Esophagus (tissue), 2 donors: ENCODE data around the gene INPP5E. TPM values are rescaled to one million over a fixed set of nuclear protein-coding genes. Genes with fewer than 3 reads are reported as not detected.
"Not testable (repeated sequence)": the region's sequence is repeated elsewhere in the genome, so short reads cannot be mapped to it uniquely, and the experiment has no call there.

ENCODE experiments used
- H3K27ac ChIP-seq, 2 donors: one replicate each; pipeline ENCODE4 v1.5.1; 2013; ENCODE audit warnings: low read depth in 2 of 2, mild to moderate bottlenecking in 2 of 2, inconsistent platforms in 1 of 2, low read length in 1 of 2, moderate library complexity in 1 of 2
- H3K27me3 ChIP-seq, 2 donors: one replicate each; pipeline ENCODE4 v1.6.1; 2013; ENCODE audit warnings: low read length in 2 of 2, control low read depth in 1 of 2, mild to moderate bottlenecking in 1 of 2; ENCODE audit not compliant: insufficient read depth in 2 of 2, control insufficient read depth in 1 of 2
- H3K36me3 ChIP-seq, 2 donors: one replicate each; pipeline ENCODE4 v1.6.1; 2013; ENCODE audit warnings: low read length in 1 of 2; ENCODE audit not compliant: control insufficient read depth in 2 of 2, insufficient read depth in 2 of 2
- H3K4me1 ChIP-seq, 2 donors: one replicate each; pipeline ENCODE4 v1.6.1; 2013; ENCODE audit warnings: low read length in 1 of 2; ENCODE audit not compliant: control insufficient read depth in 2 of 2, insufficient read depth in 2 of 2
- H3K4me3 ChIP-seq, 2 donors: one replicate each; pipeline ENCODE4 v1.5.1; 2013; ENCODE audit warnings: low read length in 2 of 2, mild to moderate bottlenecking in 2 of 2, low read depth in 1 of 2, moderate library complexity in 1 of 2
- H3K9me3 ChIP-seq, 2 donors: one replicate each; pipeline ENCODE4 v1.6.1; 2013; ENCODE audit warnings: mild to moderate bottlenecking in 2 of 2, low read depth in 1 of 2, low read length in 1 of 2, moderate library complexity in 1 of 2; ENCODE audit not compliant: control insufficient read depth in 2 of 2, insufficient read depth in 1 of 2
- WGBS, 2 donors: extraction: QIAGEN DNeasy Blood & Tissue Kit; methylation state at CpG; one replicate each; pipeline ENCODE4 v1.1.7; 2013; 5-methylcytosine and 5-hydroxymethylcytosine counted together
- polyA plus RNA-seq, 2 donors: library from polyadenylated mRNA; stranded (reverse); fragments of 200-250 nt; gene quantifications; one replicate each; pipeline ENCODE4 v1.2.3, GENCODE V29; 2013
- donor health status: healthy with polysubstance abuse.
- donor health status: Bipolar disorder and iron deficiency.

The INPP5E gene
- polyA plus RNA-seq, 2 donors = 6.2 to 10.5 TPM

GRCh38 chr9:136407911-136408310 lies 31.7 kb downstream of the INPP5E start:
- 87 to 88% methylated on average over 7 of the region's 7 CpGs for WGBS, 2 donors
- Histone ChIP-seq H3K27ac (no peak overlapping the region), H3K4me1 (peaks cover 2 to 14% of the 10 kb centered on the region in 2 donors), H3K4me3 (no peak overlapping the region), H3K36me3 (peaks cover 3 to 25% of the 10 kb centered on the region in 2 donors), H3K9me3 (no peaks in the 10 kb centered on the region), H3K27me3 (no peaks in the 10 kb centered on the region)

DNA sequence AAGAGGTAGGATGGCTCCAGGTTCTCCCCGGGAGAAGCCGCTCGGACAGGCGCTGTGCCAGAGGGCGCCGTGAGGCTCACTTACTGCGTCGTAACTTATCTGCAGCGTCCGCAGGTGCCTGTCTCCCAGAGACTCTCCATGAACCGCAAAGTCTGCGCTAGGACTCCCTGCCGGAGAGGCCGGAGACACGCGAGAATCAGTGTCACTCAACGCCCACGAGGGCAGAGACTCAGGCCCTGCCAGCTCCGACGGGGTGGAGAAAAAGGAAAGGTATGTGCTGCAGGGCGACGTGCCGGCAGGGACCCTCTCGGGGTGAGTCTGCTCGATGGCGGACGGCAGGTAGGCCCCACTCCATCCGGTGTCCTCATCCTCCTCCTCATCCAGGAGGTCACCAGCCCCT lies 32.6 kb downstream of the INPP5E start:
- WGBS, 2 donors = 94 to 96% methylated on average over 26 to 28 of the region's 28 CpGs
- not testable (repeated sequence) for H3K9me3 ChIP-seq, H3K4me3 ChIP-seq, H3K27me3 ChIP-seq, H3K27ac ChIP-seq
- Histone ChIP-seq H3K4me1 (peaks cover 2 to 14% of the 10 kb centered on the region in 2 donors), H3K36me3 (peaks cover 3 to 27% of the 10 kb centered on the region in 2 donors)

GRCh38 chr9:136405904-136406303 lies 33.7 kb downstream of the INPP5E start:
- peaks cover 0 to 14% of the 10 kb centered on the region in 2 donors for H3K4me1 ChIP-seq
- peaks cover 3 to 29% of the 10 kb centered on the region in 2 donors for H3K36me3 ChIP-seq
- H3K4me3 ChIP-seq, H3K27ac ChIP-seq, H3K9me3 ChIP-seq, H3K27me3 ChIP-seq: not testable (repeated sequence)
- 86 to 87% methylated on average over 10 of the region's 10 CpGs for WGBS, 2 donors

DNA sequence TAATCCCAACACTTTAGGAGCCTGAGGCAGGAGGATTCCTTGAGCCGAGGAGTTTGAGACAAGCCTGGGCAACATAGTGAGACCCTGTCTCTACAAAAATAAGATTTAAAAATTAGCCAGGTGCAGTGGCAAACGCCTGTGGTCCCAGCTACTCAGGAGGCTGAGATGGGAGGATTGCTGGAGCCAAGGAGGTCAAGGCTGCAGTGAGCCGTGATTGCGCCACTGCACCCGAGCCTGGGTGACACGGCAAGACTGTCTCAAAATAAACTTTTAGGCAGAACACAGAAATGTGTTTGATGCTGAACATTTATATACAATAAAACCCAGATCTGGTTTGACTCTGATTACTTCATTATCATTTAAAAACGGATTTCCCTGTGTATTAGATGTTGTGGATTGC lies 34.2 kb downstream of the INPP5E start:
- Histone ChIP-seq H3K27me3 (no peaks in the 10 kb centered on the region), H3K4me1 (peaks cover 0 to 14% of the 10 kb centered on the region in 2 donors), H3K27ac (no peak overlapping the region), H3K4me3 (no peak overlapping the region), H3K9me3 (no peaks in the 10 kb centered on the region), H3K36me3 (peaks cover 3 to 29% of the 10 kb centered on the region in 2 donors)
- 54 to 63% methylated on average over 7 of the region's 7 CpGs for WGBS, 2 donors

DNA sequence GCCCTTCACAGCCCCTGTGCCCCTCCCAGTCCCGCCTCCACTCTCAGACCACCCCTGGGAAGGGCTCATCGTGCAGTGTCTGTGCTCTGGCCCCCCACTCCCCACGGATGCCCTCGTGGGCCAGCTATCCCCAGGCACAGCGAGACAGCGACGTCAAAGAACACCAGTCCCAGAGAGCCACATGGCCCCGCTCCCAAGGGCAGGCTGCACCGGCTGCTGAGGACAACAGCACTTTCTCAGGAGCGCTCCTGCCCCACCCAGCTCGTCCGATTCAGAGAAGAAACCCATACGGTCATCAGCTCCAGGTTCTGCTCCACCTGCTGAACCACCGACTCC lies 34.9 kb downstream of the INPP5E start:
- Histone ChIP-seq H3K36me3 (peaks cover 3 to 29% of the 10 kb centered on the region in 2 donors), H3K4me1 (peaks cover 0 to 17% of the 10 kb centered on the region in 2 donors)
- 58 to 68% methylated on average over 14 of the region's 14 CpGs for WGBS, 2 donors

DNA sequence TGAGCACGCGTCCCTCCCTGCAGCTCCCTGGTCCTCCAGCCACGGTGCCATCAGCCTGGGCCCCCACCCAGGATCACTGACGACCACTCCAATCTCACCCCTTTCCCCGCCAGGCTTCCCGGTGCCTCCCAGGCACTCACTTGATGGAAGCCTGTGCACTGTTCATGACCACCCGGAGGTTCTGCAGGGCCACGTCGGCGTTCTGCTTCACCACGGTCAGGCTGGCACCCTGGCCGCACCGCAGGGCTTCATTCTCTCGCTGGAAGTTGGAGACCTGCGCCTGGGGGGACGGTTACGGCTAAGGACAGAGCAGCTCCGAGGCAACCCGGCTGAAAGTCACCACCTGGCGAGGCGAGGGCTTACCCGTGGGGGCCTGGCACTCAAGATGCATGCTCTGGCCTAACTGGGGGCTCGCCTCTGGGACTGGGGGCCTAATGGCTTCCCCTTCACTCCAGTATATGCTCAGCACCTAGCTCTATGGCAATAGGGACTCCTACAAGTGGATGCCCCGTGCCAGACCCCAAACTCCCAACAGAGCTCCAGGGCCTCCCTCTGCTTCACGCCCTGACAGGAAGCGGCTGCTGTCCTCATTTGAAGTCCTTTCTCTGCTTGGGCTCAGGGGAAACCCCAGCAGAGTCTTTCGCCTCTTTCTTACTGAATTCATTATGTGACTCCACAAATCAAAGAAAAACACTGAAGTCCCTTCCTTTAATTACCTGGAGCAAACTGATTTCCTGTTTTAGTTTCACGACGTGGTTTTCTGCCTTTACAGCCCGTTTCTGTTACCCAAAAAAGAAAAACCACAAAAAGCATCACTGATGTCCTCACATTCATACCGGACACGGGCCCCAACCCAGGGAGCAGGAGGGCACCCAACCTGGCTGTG lies 35.5 kb downstream of the INPP5E start:
- H3K9me3 ChIP-seq = no peaks in the 10 kb centered on the region
- H3K27ac ChIP-seq = peak overlapping the region in 1 of 2 donors; percentile 18
- peaks cover 3 to 29% of the 10 kb centered on the region in 2 donors for H3K36me3 ChIP-seq
- H3K27me3 ChIP-seq = no peaks in the 10 kb centered on the region
- H3K4me3 ChIP-seq = no peak overlapping the region
- peaks cover 0 to 19% of the 10 kb centered on the region in 2 donors for H3K4me1 ChIP-seq
- 80% methylated on average over 32 of the region's 32 CpGs for WGBS, 2 donors

More for the DNA sequence above, 34.9 kb downstream of the INPP5E start:
- Histone ChIP-seq H3K27ac (peak overlapping the region in 1 of 2 donors; percentile 18), H3K9me3 (no peaks in the 10 kb centered on the region), H3K27me3 (no peaks in the 10 kb centered on the region), H3K4me3 (no peak overlapping the region)

GRCh38 chr9:136403538-136403914 lies 36.1 kb downstream of the INPP5E start:
- H3K4me1 ChIP-seq = peaks cover 0 to 22% of the 10 kb centered on the region in 2 donors
- no peaks in the 10 kb centered on the region for H3K27me3 ChIP-seq
- H3K36me3 ChIP-seq = peaks cover 3 to 31% of the 10 kb centered on the region in 2 donors
- no peak overlapping the region for H3K27ac ChIP-seq
- 75 to 90% methylated on average over 5 of the region's 5 CpGs for WGBS, 2 donors
- no peaks in the 10 kb centered on the region for H3K9me3 ChIP-seq
- H3K4me3 ChIP-seq = no peak overlapping the region

DNA sequence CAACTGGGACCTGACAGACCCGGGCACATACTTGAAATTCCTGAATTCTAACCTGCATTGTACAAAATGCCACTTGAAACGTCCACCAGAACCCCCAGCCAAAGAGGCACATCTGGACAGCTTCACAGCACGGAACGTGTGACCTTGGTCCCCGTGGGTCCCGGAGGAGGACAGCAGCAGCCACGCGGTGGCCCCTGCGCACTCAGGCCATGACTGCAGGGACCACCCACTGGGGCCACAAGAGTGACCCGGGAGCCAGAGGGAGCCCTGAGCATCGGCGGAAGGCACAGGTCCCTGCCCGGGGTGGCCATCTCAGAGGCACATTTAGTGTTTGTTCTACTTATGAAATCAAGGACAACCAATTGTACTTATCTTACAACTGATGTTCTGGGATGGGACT lies 37.6 kb downstream of the INPP5E start:
- 75 to 82% methylated on average over 13 of the region's 13 CpGs for WGBS, 2 donors
- no peaks in the 10 kb centered on the region for H3K9me3 ChIP-seq
- H3K27me3 ChIP-seq = no peaks in the 10 kb centered on the region
- no peak overlapping the region for H3K4me3 ChIP-seq
- no peak overlapping the region for H3K27ac ChIP-seq
- H3K36me3 ChIP-seq = peaks cover 3 to 31% of the 10 kb centered on the region in 2 donors
- peaks cover 0 to 22% of the 10 kb centered on the region in 2 donors for H3K4me1 ChIP-seq

- Histone ChIP-seq H3K27me3 (no peaks in the 10 kb centered on the region), H3K9me3 (no peaks in the 10 kb centered on the region), H3K27ac (no peak overlapping the region), H3K36me3 (peaks cover 0 to 33% of the 10 kb centered on the region in 2 donors), H3K4me1 (peaks cover 0 to 22% of the 10 kb centered on the region in 2 donors), H3K4me3 (no peak overlapping the region)
- WGBS, 2 donors = 89 to 90% methylated on average over 18 of the region's 18 CpGs
Measured at GRCh38 chr9:136401173-136401922, 38.3 kb downstream of the INPP5E start.
